GM06990 (cell line): ENCODE results near the gene ZKSCAN3.

ENCODE experiments used
- DNase-seq: peaks from one replicate; pipeline ENCODE4 v3.0.0-alpha.2; 2011; ENCODE audit not compliant: insufficient read length; ENCODE audit errors: extremely low read depth
- H3K27me3 ChIP-seq: replicated peaks from 2 replicates; pipeline ENCODE4 v1.6.0; 2011; ENCODE audit warnings: low read length; ENCODE audit not compliant: control insufficient read depth, insufficient read depth
- H3K36me3 ChIP-seq: 2 replicates; pipeline ENCODE4 v1.5.1; 2011; ENCODE audit warnings: low read length; ENCODE audit not compliant: control insufficient read depth, insufficient read depth
- H3K4me3 ChIP-seq: replicated peaks from 2 replicates; pipeline ENCODE4 v1.5.1; 2011; ENCODE audit warnings: low read depth, mild to moderate bottlenecking, control low read depth, low read length
- CTCF ChIP-seq: IDR thresholded peaks from 2 replicates; pipeline ENCODE4 v1.5.1; 2011; ENCODE audit warnings: low read length, control low read depth, mild to moderate bottlenecking, inconsistent platforms; ENCODE audit not compliant: insufficient read depth, poor library complexity, severe bottlenecking

ZKSCAN3 gene

GRCh38 chr6:28322661-28323060, 27.1 kb upstream of the ZKSCAN3 start:
- H3K27me3 ChIP-seq: no peaks in the 10 kb centered on the region
- no peak for DNase-seq
- peaks cover 3% of the 10 kb centered on the region; the same call in 1 of the 2 replicates for H3K36me3 ChIP-seq
- TF ChIP-seq CTCF: no peak
- no peak overlapping the region for H3K4me3 ChIP-seq

DNA sequence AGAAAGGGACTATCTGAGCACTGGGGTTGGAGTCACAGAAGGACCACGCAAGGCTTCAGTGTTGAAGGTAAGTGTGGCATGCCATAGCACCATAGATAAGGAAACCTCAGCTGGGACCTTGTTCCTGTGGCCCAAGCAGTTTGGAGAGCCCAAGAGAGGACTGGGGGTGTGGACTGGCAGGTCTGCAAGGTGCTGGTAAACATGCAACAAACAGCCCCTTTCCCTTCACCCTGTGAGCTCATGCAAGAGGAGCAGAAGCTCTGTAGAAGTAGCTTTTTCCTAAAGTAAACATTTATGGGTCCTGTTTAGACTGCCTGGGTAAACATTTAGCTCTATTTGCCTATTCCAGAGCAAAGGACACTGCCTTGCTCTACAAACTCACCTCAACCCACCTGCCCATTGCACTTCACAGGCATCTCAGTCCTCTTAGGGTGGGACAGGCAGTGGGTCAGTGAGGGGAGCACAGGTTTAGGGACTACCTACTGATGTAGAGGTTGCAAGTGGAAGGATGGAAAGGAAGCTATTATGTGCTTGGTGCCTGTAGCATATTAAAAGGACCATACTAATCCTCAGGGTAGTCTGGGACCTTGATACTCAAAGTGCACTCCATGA, 25.8 kb upstream of the ZKSCAN3 start:
- Histone ChIP-seq H3K36me3 (peaks cover 3% of the 10 kb centered on the region; the same call in 1 of the 2 replicates), H3K27me3 (no peaks in the 10 kb centered on the region), H3K4me3 (no peak overlapping the region)
- no peak for TF ChIP-seq CTCF
- DNase-seq: no peak

DNA sequence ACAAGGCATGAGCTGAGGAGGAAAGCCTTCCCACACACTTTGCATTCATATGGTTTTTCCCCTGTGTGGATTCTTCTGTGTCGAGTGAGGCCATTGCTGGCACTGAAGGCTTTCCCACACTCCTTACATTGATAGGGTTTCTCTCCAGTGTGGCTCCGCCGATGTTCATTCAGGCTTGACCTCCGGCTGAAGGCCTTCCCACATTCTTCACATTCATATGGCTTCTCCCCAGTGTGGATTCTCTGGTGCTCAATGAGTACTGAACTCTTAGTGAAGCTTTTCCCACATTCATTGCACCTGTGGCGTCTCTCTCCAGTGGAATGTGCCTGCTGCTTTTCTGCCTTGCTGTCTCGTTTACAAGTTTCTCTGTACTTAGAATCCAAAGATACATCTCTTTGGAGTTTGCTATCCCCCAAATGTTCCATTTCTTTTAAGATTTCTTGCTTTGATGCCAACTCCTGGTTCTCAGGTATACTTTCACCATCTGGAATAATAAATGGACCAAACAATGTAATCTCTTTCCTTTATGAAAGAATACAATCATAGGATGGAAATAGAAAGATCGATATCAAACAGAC, 23.3 kb upstream of the ZKSCAN3 start:
- peaks cover 3% of the 10 kb centered on the region; the same call in 1 of the 2 replicates for H3K36me3 ChIP-seq
- DNase-seq: no peak
- TF ChIP-seq CTCF: no peak
- H3K27me3 ChIP-seq: no peaks in the 10 kb centered on the region
- no peak overlapping the region for H3K4me3 ChIP-seq

- DNase-seq: no peak
- H3K27me3 ChIP-seq: no peaks in the 10 kb centered on the region
- no peak for TF ChIP-seq CTCF
- H3K4me3 ChIP-seq: no peak overlapping the region
- H3K36me3 ChIP-seq: peaks cover 3% of the 10 kb centered on the region; the same call in 1 of the 2 replicates
Measured at GRCh38 chr6:28330041-28330440, 19.7 kb upstream of the ZKSCAN3 start.

DNA sequence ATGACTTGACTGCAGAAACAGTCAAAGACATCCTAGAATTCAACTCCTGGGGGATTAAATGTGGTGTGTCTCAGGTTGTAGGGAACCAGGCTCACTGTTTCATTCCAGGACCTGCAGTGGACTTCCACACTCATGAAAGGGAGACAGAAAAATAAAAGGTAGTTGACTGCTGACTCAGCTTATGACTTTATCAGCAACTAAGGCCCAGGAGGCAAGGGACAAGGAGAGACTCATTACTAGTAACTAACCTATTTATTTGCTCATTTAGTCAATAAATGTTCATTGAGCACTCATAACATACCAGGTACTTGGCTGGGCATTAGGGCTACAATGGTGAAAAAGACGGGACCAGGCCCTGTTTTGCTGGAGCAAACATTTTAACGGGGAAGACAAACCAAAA, 16.7 kb upstream of the ZKSCAN3 start:
- no peak for DNase-seq
- Histone ChIP-seq H3K27me3 (no peaks in the 10 kb centered on the region), H3K4me3 (no peak overlapping the region), H3K36me3 (no peaks in the 10 kb centered on the region)
- no peak for TF ChIP-seq CTCF

DNA sequence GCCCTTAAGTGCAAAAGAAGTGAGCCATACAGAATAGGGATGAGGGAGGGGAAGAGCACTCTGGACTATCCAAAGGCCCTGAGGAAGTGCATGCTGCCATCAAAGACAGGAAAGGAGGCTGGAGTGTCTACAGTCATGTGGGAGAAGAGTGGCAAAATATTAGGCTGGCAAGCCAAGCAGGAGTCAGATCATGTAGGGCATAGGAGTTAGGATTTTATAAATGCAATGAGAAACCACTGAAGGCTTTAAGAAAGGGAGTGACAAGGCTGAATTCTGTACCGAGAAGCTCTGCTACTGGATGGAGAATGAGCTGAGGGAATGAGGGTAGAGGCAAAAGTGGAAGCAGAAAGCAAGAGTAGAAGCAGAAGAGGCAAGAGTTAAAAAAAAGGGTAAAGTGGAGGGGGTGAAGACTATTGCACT, 16.1 kb upstream of the ZKSCAN3 start:
- no peak for TF ChIP-seq CTCF

More for the DNA sequence above, 16.1 kb upstream of the ZKSCAN3 start:
- DNase-seq: no peak
- Histone ChIP-seq H3K4me3 (no peak overlapping the region), H3K27me3 (no peaks in the 10 kb centered on the region), H3K36me3 (no peaks in the 10 kb centered on the region)
